Measurements from ENCODE around the gene NSMCE3.

Gene NSMCE3

DNA sequence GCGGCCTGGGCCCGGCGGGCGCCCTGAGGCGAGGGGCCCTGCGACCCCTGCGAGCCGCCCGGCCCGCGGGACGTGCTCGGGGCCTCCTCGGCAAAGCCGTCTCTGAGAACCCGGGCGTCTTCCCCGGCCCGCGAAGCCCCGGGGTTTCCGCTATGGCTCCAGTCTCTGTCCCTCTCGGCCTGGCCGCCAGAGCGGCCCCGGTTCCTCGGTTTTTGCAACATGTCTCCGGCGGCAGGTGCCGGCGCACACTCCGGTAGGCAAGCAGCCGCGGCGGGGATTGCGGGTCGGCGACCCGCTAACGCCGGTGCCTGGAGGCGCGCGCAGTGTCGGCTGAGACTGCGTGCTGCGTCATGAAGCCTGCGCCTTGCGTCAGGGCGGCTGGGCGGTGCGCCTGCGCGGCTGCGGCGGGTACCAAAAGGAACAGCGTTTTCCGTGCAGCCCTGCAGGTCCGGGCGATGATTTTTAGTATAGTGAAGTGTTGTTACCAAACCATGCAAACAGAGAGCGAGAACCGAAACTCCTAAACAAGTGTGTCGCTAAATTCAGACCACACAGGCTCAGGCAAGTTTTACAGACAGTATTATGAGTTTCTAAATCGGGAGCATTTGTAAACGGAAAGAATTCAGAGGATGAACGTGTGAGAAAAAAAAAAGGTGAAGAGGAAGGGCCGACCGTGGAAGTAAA lies at the start of gene NSMCE3:
Gene NSMCE3, minus strand, starts transcription at position 338 of the 684 bp plus-strand sequence. Its CDS starts 117 bp downstream, at position 221.
- peak; percentile 67 for DNase-seq

DNA sequence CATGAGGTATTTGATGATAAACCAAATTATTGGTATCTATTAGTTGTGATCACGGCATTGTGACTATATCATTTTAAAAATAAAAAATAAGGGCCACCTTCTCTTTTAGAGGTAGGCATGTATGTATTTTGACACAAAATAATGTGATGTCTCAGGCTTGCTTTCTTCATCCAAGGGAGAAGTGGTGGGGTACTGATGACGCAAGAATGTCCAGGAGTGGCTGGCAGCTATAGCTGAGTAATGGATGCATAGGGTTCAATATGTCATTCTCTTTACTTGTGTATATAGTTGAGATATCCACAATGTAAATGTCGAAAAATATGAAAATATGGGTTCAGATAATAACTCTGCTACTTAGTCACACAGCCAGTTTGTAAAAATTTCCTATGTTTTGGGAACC lies 46.8 kb upstream of the NSMCE3 start:
- no peak for DNase-seq

DNA sequence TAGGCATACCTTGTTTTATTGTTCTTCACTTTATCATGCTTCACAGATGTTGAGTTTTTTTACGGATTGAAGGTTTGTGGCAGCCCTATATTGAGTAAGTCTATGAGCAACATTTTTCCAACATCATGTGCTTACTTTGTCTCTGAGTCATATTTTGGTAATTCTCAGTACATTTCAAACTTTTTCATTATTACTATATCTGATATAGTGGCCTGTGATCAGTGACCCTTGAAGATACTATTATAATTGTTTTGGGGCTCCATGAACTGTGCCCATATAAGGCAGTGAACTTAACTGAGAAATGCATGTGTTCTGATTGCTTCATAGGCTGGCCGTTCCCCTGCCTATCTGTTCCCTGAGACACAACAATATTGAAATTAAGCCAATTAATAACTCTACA lies 42.8 kb upstream of the NSMCE3 start:
- DNase-seq, result no peak

DNA sequence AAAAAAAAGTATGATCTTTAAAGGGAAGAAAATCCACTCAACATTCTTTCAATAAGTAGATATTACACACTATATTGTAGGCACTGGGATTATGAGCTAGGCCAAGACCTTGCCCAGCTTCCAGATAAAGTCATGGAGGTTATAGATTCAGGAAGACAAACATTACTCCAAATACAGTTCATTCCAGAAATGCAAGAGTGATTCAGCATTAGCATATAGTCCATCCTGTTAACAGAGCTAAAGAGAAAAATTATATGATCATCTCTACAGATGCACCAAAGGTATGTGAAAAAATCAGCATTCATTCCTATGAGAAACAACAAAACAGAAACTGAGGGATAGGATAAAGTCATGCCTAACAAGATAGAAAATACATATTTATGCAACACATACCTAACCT lies 42.1 kb upstream of the NSMCE3 start:
- no peak for DNase-seq

DNA sequence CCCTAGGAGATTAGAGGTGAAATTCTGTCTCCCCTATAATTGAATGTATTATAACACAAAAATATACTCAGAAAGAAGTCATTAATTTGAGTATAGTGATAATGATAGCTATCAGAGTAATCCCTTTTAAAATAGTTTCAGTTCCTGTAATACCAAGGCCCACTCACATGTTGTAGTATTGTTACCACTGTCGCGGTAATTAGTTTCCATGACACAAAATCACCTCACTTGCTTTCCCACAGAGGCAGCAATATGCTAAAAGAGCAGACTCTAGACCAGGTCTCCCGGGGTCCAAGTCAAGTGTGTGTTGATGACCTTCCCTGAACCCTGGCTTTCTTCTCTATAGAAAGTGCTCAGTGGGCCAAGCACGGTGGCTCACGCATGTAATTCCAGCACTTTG lies 39.5 kb upstream of the NSMCE3 start:
- DNase-seq, result no peak

DNA sequence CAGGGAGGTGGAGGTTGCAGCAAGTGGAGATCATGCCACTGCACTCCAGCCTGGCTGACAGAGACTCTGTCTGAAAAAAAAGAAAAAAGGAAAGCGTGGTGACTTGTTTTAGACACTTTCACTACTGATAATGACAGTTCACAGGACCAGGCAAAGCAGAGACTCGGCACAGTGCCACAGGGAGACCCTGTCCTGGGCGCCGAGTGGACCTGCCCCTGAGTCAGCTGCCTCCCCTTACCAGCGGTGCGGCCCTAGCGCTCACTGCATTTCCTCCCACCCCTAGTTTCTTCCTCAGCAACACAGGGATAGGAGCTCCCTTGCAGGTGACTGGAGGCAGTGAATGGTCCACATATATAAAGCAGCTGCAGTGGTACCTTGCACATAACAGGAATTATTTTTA lies 38.7 kb upstream of the NSMCE3 start:
- no peak for DNase-seq

DNA sequence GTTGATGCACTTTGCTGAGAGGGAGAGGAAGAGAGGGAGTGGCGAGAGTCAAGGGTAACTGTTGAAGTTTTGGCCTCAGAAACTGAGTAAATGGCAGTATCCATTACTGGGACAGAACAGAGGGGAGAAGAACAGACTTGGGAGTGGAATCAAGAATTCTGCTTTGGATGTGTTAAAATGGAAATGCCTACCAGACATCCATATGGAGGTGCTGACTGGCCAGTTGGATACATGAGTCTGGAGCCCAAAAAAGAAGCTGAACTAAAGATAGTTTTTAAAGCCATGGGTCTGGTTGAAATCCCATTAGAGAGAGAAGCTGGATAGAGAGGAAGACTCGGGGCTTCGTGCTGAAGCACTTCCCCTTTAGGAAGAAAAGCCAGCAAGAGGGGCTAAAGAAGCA lies 35.9 kb upstream of the NSMCE3 start:
- DNase-seq, result no peak

DNA sequence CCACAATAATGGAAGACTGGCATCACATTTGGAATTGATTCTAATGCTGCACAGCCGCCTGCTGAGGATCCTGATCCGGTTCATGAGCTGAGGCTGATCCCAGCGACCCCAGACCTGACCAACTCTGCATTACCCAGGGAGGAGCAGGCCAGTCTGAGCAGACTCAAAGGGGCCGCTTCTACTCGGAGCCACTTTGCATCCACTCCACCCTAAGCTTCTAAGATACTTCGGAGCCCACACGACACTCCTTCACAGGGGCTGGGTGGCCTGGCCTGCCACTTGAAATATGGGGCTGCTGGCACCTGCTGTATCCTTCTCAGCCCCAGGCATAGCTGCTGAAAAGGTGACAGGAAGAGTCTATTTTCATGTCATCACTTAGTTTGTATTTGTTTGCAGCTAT lies 33.2 kb upstream of the NSMCE3 start:
- DNase-seq, result no peak

DNA sequence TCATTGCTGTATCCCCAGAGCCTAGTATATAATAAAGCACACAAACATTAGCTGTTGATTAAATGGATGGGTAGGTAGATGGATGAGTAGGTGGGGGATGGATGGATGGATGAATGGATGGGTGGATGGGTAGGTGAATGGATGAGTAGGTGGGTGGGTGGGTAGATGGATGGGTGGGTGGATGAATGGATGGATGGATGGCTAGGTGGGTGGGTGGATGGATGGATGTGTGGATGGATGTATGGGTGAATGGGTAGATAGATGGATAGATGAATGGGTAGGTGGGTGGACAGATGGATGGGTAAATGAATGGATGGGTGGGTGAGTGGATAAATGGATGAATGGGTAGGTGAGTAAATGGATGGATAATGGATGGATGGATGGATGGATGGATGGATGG lies 30.2 kb upstream of the NSMCE3 start:
- no peak for DNase-seq

DNA sequence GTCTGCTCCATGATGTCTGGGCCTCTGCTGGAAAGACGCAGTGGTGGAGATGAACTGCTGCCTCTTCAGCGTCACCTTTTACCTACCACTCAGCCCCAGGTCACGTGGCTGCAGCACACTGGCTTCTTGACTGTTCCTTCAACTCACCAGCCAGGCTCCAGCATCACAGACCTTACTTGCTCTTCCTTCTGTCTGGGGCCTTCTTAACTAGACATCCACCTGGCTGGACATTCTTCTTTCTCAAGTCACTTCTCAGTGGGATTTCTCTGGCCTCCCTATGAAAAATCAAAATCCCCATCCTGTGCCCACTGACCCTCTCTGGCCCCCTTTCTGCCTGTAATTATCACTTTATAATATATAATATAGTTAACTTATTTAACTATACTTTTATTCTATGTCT lies 29.7 kb upstream of the NSMCE3 start:
- no peak for DNase-seq

DNA sequence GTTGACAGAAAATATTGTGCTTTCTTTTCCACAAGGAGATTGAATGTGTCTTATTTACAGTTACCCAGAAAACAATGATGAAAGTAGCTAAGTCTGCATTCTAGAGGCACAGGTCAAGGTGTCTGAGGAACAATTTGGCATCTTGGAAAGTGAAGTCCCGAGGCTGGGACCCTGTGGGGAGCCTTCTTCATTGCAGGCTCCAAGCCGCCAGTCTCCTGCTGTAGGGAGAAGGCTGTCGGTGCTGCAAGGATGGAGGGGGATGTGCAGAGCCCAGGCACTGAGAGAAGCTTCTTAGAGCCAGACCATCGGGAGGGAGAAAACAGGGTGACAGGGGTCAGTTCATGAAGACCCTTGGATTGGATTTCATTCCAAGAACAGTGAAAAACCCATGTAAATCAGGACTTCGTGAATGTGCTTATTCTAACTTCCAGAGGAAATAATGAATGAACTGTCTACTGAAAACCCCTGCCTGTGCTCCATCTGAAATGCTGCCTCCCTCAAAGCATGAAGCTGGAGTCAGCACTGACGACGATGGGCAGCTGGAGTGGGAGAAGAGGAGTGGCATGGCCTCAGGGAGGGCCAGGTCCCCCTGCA lies 25.2 kb upstream of the NSMCE3 start:
- DNase-seq, result no peak

DNA sequence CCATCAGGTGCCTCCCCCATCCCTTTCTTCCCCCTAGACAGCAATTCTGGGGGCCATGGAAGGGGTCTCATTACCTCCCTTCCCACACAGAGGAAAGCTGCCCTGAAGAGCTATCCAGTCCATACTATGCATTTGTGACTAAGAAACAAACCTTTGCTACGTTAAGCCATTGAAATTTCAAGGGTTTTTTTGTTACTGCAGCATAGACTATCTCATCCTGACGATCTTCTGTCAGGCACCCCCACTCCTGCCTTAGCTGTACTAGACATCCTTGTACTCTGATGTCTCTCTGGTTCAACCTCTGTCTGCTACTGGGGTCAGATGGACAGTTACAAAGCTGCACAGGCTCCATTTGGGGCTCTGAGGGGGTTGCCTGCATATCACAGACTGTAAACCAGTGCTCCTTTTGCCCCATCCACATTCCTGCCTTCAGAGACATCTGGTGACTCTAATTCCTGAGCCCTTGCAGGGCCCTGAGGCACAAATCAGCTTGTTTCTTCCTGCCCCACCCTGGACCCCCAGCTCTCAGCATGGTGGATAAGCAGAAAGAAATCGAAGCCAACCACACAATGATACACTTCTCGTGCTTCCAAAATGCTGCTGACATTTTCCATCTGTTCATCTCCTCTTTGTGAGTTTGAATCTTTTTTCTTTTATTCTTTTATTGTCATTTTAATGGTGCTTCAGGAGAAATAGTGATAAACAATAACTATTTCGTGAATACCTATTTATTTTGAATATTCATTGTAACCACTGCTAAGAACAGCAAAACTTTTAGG lies 21.6 kb upstream of the NSMCE3 start:
- DNase-seq, result no peak

DNA sequence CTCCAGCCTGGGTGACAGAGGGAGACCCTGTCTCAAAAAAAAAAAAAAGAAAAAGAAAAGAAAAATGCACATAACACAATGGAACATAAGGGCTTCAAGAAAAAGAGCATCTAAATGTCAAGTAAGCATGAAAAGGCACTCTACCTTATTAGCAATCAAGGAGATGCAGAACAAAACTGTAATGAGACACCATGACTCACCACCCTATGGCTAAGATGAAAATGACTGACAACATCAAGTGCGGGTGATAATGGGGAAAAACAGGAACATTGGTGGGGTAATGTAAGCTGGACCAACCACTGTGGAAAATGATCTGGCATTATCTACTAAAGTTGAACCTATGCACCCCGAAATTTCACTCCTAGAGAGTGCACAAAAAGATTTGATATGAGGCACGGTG lies 19.6 kb upstream of the NSMCE3 start:
- no peak for DNase-seq

DNA sequence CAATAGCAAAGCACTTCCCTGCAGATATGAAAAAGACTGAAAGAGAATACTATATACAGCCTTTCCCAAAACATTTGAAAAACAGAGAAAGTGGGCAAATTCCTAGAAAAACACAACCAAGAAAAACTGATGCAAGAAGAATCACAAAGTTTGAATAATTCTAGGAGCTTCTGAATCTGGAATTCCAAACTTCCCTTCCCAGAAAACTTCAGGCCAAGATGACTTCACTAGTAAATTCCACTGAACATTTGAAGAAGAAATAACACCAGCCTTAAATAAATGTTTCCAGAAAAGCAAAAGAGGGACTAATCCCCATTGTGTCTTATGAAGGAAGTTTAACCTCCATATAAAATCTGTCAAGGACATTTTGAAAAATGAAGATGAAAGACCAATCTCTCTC lies 15.8 kb upstream of the NSMCE3 start:
- DNase-seq, result no peak

DNA sequence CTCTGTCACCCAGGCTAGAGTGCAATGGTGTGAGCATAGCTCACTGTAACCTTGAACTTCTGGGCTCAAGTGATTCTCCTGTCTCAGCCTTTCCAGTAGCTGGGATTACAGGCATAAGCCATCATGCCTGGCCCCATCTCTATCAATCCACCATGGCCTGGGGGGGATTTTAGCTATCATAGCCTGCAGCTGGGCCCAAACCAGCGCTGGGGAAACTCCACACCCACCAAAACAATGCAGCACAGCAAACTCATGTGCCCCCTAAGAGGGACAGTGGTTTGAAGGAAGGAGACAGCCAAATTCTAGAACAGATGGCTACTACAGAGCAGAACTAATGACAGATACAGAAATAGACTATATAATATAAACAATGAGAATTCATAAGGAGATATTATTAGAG lies 13.8 kb upstream of the NSMCE3 start:
- DNase-seq, result no peak

DNA sequence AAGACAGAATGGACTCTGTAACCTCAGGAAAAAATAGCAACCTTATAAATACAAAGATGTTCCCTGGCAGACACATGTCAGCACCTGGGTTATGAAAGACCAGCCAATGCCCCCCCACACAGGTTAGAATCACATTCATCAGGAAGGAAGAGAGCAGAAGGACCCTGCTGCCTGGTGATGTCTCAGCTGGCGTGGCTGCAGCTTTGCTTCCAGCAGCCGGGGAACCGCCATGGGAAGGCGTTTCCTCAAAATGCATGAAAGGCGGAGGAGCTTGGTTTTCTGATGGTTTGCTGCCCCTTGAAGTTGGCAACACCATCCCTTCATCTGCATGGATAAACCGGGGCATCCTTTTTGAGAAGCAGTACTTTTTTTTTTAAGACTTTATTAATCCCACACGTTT lies 10.9 kb upstream of the NSMCE3 start:
- no peak for DNase-seq

DNA sequence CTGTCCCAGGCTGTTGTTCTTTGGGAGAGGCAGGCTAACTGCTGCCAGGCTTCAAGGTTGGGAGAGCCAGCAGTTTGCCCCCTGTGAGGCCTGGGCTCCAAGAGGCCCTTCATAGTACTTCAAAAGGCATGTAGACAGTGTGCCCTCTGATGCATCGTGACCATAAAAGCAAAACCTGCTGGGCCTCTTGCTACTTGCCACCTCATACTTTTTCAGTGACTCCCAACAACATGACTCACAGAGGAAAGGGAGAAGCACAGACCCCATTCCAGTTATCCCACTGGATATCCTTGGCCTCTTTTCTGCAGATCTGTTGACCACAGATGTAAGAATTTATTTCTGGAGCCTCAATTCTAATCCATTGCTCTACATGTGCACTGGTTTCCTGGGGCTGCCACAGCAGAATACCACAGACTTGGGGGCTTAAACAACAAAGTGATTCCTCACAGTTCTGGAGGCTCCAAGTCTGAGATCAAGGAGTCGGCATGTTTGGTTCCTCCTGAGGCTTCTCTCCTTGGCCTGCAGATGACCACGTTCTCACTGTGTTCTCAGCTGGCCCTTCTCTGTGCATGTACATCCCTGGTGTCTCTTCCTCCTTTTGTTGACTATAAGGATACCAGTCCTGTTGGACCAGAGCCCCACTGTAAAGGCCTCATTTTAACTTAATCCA lies 8.9 kb upstream of the NSMCE3 start:
- DNase-seq, result no peak

DNA sequence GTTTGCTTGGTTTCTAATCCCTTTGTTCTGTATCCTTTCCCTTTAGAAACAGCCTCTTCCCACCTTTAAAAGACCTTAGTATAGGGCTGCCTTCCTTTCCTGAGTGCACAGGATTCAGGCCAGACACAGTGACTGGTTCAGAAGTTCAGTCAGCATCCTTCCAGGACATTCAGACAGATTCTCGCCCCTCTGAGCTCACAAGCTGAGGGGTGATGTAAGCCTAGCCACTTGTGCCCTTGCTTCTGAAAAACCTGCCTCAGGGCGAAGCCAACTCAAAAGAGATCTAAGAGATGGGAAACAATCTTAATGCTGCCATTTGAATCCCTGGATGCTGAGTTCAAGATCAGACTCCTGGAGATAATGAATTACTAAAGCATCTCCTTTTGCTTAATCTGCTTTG lies 6.7 kb upstream of the NSMCE3 start:
- no peak for DNase-seq

DNA sequence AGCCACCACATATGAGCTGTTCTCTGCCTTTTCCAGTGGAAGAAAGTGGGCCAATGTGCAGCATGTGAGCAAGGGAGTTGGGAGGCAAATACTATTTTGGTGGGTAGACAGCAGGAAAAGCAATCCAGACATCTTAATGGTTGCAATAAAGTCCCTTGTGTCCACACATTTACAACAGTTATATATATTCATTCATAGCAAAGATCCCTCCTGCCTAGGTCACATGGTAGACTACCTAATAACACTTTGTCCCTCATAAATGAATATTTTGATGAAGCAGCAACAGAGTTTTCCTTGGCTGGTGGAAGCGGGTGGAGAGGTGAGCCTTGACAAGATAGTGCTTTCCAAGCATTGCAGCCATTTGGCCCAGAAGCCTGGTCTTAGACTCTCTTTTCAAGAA lies 6.2 kb upstream of the NSMCE3 start:
- no peak for DNase-seq

DNA sequence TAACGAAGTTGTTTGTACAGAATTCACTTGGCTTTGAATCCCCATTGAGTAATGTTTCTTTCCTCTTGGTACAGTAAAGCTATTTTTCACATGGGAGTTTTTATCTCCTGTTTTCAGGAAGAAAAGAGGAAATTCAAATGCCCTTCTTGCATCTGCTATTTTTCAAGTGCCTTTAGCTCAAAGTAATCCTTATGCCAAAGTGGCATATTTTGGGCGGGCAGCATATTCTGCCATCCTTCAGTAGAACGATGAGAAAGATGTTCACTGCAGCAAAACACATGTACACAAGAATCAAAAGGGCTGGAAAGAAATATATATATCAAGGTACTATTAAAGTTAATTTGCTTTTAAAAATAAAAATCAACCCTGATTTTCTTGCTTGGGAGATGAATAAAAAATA lies 5.3 kb upstream of the NSMCE3 start:
- DNase-seq, result no peak

DNA sequence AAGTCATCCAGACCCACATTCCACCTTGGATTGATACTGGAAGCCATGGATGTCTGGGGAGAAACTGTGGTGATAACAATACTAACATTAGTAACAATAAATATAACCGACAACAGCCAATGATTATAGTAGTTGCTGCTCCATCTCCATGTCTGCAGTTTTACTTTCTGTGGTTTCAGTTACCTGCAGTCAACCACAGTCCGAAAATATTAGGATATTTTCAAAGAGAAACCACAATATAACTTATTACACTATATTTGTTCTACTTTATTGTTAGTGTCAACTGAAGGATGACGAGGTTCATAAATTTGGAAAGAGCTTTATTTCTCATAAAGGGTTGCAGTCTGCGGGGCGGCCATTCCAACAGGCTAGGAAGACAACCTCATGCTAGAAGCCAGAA lies 2.6 kb upstream of the NSMCE3 start:
- no peak for DNase-seq

DNA sequence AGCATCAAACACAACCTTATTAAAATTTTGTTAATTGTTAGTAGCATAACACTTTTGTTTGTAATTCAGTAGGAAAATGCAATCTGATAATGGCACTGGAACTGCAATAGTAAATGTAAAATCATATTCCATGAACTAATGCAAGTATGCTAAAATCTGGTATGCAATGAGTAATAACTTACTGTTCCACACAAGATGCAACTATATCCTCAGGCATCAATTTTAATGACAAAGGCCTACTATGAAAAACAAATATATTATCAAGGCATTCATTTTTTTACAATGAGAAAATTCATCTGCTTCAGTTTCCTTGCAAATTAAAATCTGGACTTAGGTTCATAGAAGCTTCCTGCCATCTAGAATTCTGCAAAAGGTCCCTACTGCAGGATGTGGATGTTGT lies 1.4 kb upstream of the NSMCE3 start:
- DNase-seq, result no peak

DNA sequence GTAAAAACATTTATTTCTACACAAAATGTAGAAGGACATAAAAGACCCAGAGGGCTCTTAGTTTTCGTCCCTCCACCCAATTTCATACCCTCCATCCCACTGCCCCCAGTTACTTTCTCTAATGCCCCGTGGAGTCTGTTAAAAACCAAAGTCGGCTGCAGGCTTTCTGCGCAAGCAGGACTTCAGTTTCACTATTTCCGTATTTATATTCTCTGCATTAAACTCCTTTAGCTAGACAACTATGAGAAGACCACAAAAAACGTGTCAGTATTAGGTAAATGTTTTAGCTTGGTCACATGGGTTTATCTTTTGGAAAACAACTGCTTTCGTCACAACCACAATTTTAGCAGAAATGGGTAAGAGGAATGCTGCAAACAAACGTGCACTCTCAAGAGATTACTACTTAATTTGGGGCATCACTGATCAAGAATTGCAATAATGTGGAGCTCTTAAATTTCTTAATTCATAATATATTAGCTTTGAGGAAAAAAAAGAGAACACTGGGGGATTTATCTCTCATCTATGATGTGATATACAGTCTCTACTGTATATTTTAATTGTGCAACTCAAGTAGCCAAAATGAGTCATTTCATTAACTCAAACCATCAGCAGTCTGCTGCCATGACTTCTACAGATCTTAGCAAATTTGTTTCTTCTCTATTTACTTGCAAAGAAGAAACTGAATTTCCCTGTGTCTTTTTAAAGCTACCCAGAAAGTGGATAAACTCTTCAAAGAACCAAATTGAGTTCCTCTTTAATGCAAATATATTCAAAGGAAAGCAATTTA lies 740 bp upstream of the NSMCE3 start:
- no peak for DNase-seq

Data from NCI-H1092 (cell line).